AG09319 (cell line): ENCODE measurements around the gene CCDC138.

ENCODE experiments used
- DNase-seq: peaks from one replicate; pipeline ENCODE4 v3.0.0-alpha.2; 2010; ENCODE audit warnings: low read depth; ENCODE audit errors: extremely low read depth
- TF ChIP-seq, protein P1 (sequence below): IDR thresholded peaks from 2 replicates; pipeline ENCODE4 v1.5.1; 2011; ENCODE audit warnings: low read depth, mild to moderate bottlenecking, inconsistent platforms, low read length, moderate library complexity

Gene CCDC138

GRCh38 chr2:108894766-108895165, 108.2 kb downstream of the CCDC138 start:
- TF ChIP-seq, protein P1, sequence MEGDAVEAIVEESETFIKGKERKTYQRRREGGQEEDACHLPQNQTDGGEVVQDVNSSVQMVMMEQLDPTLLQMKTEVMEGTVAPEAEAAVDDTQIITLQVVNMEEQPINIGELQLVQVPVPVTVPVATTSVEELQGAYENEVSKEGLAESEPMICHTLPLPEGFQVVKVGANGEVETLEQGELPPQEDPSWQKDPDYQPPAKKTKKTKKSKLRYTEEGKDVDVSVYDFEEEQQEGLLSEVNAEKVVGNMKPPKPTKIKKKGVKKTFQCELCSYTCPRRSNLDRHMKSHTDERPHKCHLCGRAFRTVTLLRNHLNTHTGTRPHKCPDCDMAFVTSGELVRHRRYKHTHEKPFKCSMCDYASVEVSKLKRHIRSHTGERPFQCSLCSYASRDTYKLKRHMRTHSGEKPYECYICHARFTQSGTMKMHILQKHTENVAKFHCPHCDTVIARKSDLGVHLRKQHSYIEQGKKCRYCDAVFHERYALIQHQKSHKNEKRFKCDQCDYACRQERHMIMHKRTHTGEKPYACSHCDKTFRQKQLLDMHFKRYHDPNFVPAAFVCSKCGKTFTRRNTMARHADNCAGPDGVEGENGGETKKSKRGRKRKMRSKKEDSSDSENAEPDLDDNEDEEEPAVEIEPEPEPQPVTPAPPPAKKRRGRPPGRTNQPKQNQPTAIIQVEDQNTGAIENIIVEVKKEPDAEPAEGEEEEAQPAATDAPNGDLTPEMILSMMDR: no peak
- no peak for DNase-seq

GRCh38 chr2:108895188-108895587, 108.6 kb downstream of the CCDC138 start:
- no peak for DNase-seq
- TF ChIP-seq, protein P1: no peak

- TF ChIP-seq, protein P1: no peak
- DNase-seq: no peak
These were observed 110.2 kb downstream of the CCDC138 start for GRCh38 chr2:108896741-108897140.

DNA sequence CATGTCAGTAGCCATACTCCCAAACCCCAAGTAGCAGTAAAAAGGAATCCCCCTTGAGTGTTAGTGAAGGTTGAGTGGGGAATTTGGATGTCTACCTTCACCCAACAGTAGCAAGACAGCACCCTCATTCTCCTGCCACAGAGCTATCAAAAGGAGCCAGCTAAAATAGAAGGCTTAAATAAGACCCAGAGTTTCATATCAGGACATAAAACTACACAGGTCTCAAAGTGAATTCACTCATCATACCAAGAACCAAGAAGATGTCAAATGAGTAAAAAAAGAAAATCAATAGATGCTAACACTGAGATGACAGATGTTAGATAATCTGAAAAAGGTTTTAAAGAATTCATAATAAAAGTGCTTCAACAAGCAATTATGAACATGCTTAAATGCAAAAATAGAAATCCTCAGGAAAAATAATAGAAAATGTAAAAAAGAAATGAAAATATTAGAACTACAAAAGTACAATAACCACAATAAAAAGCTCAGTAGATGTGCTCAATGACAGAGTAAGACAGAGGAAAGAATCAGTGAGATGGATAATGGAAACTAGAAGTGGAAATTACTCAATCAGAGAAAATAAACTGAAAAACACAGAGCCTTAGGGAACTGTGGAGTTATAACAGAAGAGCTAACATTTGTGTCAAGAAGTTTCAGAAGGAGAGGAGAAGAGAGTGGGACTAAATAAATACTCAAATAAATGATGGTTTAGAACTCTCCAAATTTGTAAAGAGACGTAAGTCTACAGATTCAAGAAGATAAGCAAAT, 111.9 kb downstream of the CCDC138 start:
- TF ChIP-seq, protein P1: no peak
- no peak for DNase-seq

DNA sequence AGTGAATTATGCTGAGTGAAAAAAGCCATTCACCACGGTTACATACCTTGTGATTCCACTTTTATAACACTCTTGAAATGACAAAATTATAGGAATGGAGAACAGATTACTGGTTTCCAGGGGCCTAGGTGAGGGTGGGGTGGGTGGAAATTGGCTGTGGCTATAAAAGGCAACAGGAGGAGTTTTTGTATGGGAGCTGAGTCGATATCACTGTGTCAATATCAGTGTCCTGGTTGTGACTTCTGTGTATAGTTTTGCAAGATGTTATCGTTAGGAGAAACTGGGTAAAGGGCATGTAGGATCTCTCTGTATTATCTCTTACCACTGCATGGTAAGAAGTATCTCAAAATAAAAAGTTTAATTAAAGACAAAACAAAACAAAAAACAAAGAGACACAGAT, 118.1 kb downstream of the CCDC138 start:
- no peak for DNase-seq
- TF ChIP-seq, protein P1: no peak

DNA sequence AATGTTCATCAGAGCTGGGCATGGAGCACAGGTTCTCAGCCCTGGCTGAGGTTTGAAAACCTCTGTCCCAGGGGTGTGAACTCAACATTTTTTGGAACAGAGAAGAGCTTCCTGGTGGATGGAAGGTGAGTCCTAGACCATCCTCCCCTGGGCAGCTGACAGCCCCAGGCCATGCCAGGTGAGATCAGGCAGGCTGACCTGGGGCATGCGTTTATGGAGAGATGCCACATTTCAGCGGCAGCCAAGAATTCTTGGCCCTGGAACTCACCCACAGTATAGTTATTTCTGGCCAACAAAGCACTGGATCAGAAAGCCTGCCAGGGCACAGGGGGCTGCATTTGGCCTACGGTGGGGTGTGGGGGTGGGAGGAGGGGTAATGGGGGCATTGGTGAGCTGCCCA, 118.6 kb downstream of the CCDC138 start:
- TF ChIP-seq, protein P1: no peak
- no peak for DNase-seq

GRCh38 chr2:108905906-108906305, 119.3 kb downstream of the CCDC138 start:
- TF ChIP-seq, protein P1: no peak
- no peak for DNase-seq
